Brain microvascular endothelial cell (primary cell): ENCODE data around the gene BEST2.
"Not testable (repeated sequence)": the region's sequence is repeated elsewhere in the genome, so short reads cannot be mapped to it uniquely, and the experiment has no call there.

Source experiments
- DNase-seq: peaks from one replicate; pipeline ENCODE4 v3.0.0-alpha.2; 2020
- H3K27ac ChIP-seq: fragments of 250-450 bp; sonication (Bioruptor Pico); 2 replicates; pipeline ENCODE4 v1.5.1; 2020; ENCODE audit warnings: mild to moderate bottlenecking, moderate library complexity
- H3K27me3 ChIP-seq: fragments of 250-450 bp; sonication (Bioruptor Pico); replicated peaks from 2 replicates; pipeline ENCODE4 v1.5.1; 2020; ENCODE audit warnings: mild to moderate bottlenecking
- H3K36me3 ChIP-seq: fragments of 250-450 bp; sonication (Bioruptor Pico); replicated peaks from 2 replicates; pipeline ENCODE4 v1.5.1; 2020; ENCODE audit warnings: mild to moderate bottlenecking
- H3K4me3 ChIP-seq: 2 replicates; pipeline ENCODE4 v1.5.1; 2011; ENCODE audit warnings: low read depth, mild to moderate bottlenecking, control low read depth, low read length, moderate library complexity
- CTCF ChIP-seq: IDR thresholded peaks from 2 replicates; pipeline ENCODE4 v1.5.1; 2011; ENCODE audit warnings: low read depth, mild to moderate bottlenecking, moderate library complexity, low read length, control low read depth, inconsistent platforms; ENCODE audit errors: missing control alignments
- in situ Hi-C: cut with HindIII; loops from 2 replicates; pipeline ENCODE4 v1.10.0; 2017; ENCODE audit warnings: low sequenced_read_pairs, low pct_ligation_motif_present

The BEST2 gene

GRCh38 chr19:12723641-12724426 lies 27.8 kb upstream of the BEST2 start, which contains the start of gene TNPO2:
Gene TNPO2, minus strand, starts transcription at chr19:12723932. Its CDS starts 2,955 bp downstream, at chr19:12720977.
- peak; percentile 52 for DNase-seq

GRCh38 chr19:12725612-12726011 lies 26.0 kb upstream of the BEST2 start:
- H3K27ac ChIP-seq, DNase-seq, H3K4me3 ChIP-seq, in situ Hi-C loops, H3K27me3 ChIP-seq: not testable (repeated sequence)
- peaks cover 27% of the 10 kb centered on the region for H3K36me3 ChIP-seq

More at GRCh38 chr19:12723641-12724426, 27.8 kb upstream of the BEST2 start, which contains the start of gene TNPO2:
- Histone ChIP-seq H3K4me3 (peak within 1 kb of the TSS; percentile 85), H3K36me3 (peaks cover 14% of the 10 kb centered on the region), H3K27ac (peak within 1 kb of the TSS; percentile 92), H3K27me3 (no peaks in the 10 kb centered on the region)
- TF ChIP-seq CTCF: no peak
- in situ Hi-C loops: no loop called here

GRCh38 chr19:12726988-12727316 lies 24.6 kb upstream of the BEST2 start:
- Histone ChIP-seq H3K27me3 (no peaks in the 10 kb centered on the region), H3K27ac (no peak overlapping the region), H3K36me3 (peaks cover 37% of the 10 kb centered on the region), H3K4me3 (no peak overlapping the region)
- no peak for TF ChIP-seq CTCF
- no peak for DNase-seq
- in situ Hi-C loops: no loop called here

- in situ Hi-C loops: no loop called here
- peaks cover 37% of the 10 kb centered on the region for H3K36me3 ChIP-seq
- TF ChIP-seq CTCF: no peak
- DNase-seq: no peak
- no peak overlapping the region for H3K27ac ChIP-seq
- H3K4me3 ChIP-seq: no peak overlapping the region
- H3K27me3 ChIP-seq: no peaks in the 10 kb centered on the region
Measured at GRCh38 chr19:12727745-12728433, 23.7 kb upstream of the BEST2 start.

- H3K27me3 ChIP-seq: no peaks in the 10 kb centered on the region
- DNase-seq: no peak
- no peak overlapping the region for H3K27ac ChIP-seq
- in situ Hi-C loops: no loop called here
- TF ChIP-seq CTCF: no peak
- H3K36me3 ChIP-seq: peaks cover 37% of the 10 kb centered on the region
- H3K4me3 ChIP-seq: no peak overlapping the region
Measured at GRCh38 chr19:12730064-12730463, 21.5 kb upstream of the BEST2 start.

GRCh38 chr19:12731337-12731736 lies 20.3 kb upstream of the BEST2 start:
- no peak overlapping the region for H3K4me3 ChIP-seq
- no peak overlapping the region for H3K27ac ChIP-seq
- in situ Hi-C loops: no loop called here
- H3K36me3 ChIP-seq: peaks cover 37% of the 10 kb centered on the region
- TF ChIP-seq CTCF: no peak
- DNase-seq: no peak
- no peaks in the 10 kb centered on the region for H3K27me3 ChIP-seq
